ENCODE results near the gene TRIM6. TPM values are rescaled to one million over a fixed set of nuclear protein-coding genes. Genes with fewer than 3 reads are reported as not detected.

The TRIM6 gene
- total RNA-seq, 1 donor from 2014 or later, result 0.64 TPM

DNA sequence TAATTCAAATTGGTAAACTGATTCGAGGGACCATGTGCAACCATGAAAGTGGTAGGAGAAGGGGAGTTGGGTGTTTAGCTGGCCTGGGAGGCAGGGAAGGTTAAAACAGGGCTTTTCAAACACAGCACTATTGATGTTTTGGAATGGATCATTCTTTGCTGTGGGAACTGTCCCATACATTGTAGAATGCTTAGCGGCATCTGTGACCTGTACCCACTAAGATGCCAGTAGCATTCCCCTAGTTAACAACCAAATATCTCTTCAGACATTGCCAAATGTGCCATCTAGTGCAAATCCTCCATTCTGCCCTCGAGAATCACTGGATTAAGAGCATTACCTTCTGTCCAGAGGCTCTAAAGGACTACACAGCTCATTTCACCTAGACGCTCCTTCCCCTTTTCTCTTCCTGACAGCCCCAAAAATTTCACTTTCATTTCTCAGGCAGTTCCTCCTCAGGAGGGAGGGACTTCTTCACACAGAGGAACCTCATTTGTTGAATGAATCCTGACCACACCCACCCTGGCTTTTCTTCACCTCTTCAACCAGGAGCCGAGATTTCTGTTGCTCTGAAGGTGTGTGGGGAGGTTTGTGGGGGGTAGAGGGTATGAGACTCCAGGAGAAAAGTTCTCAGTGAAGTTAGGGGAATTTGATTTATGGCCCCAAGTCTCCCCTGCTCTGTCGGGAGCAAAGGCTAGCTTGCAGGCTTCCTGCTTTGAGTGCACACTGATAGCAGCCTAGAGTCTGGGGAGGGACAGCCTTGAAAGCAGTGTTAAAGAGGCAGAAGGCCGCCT lies 28.2 kb downstream of the TRIM6 start, which contains the start of gene TRIM34:
TSS of gene TRIM34 (plus strand) at position 513 of the 791 bp plus-strand sequence. CDS start 7,331 bp downstream, outside the sequence.
- no peak for DNase-seq
- Mint-ChIP-seq H3K4me1 (ENCODE audit: low read depth, unreplicated experiment) (no peaks in the 10 kb centered on the region), H3K9me3 (ENCODE audit: unreplicated experiment) (no peaks in the 10 kb centered on the region), H3K4me3 (ENCODE audit: unreplicated experiment) (no peak within 1 kb of the TSS), H3K36me3 (ENCODE audit: unreplicated experiment) (no peaks in the 10 kb centered on the region), H3K27ac (ENCODE audit: unreplicated experiment) (no peak within 1 kb of the TSS), H3K27me3 (ENCODE audit: unreplicated experiment) (no peaks in the 10 kb centered on the region)
- TF ChIP-seq, protein P1, sequence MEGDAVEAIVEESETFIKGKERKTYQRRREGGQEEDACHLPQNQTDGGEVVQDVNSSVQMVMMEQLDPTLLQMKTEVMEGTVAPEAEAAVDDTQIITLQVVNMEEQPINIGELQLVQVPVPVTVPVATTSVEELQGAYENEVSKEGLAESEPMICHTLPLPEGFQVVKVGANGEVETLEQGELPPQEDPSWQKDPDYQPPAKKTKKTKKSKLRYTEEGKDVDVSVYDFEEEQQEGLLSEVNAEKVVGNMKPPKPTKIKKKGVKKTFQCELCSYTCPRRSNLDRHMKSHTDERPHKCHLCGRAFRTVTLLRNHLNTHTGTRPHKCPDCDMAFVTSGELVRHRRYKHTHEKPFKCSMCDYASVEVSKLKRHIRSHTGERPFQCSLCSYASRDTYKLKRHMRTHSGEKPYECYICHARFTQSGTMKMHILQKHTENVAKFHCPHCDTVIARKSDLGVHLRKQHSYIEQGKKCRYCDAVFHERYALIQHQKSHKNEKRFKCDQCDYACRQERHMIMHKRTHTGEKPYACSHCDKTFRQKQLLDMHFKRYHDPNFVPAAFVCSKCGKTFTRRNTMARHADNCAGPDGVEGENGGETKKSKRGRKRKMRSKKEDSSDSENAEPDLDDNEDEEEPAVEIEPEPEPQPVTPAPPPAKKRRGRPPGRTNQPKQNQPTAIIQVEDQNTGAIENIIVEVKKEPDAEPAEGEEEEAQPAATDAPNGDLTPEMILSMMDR (IDR thresholded peaks at IDR 0.05; ENCODE audit: partially characterized antibody, unreplicated experiment), result no peak

DNA sequence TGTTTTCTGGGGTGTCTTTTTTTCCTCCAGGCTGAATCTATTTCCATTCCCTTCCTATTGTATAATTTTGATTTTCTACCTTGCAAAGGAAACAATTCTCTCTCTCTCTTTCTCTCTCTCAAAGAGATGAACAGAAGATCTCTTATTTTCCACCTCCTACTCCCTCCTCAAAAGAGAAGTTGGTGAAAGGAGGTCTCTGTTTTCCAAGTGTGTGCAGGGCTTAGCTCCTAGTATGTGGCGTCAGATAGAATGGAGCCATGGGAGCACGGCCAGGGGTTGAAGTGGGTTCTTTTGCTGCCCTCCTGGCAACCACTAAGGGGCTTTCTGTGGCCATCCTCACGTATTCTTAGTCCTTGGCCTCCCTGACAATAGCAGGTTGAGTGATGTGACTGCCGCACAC lies 28.8 kb downstream of the TRIM6 start:
- H3K4me3 Mint-ChIP-seq (ENCODE audit: unreplicated experiment), result no peak overlapping the region
- H3K27ac Mint-ChIP-seq (ENCODE audit: unreplicated experiment), result no peak overlapping the region
- no peak for DNase-seq
- H3K4me1 Mint-ChIP-seq (ENCODE audit: low read depth, unreplicated experiment), result no peaks in the 10 kb centered on the region
- no peaks in the 10 kb centered on the region for H3K9me3 Mint-ChIP-seq (ENCODE audit: unreplicated experiment)
- TF ChIP-seq, protein P1 (IDR thresholded peaks at IDR 0.05; ENCODE audit: partially characterized antibody, unreplicated experiment), result no peak
- H3K27me3 Mint-ChIP-seq (ENCODE audit: unreplicated experiment), result no peaks in the 10 kb centered on the region
- H3K36me3 Mint-ChIP-seq (ENCODE audit: unreplicated experiment), result no peaks in the 10 kb centered on the region

DNA sequence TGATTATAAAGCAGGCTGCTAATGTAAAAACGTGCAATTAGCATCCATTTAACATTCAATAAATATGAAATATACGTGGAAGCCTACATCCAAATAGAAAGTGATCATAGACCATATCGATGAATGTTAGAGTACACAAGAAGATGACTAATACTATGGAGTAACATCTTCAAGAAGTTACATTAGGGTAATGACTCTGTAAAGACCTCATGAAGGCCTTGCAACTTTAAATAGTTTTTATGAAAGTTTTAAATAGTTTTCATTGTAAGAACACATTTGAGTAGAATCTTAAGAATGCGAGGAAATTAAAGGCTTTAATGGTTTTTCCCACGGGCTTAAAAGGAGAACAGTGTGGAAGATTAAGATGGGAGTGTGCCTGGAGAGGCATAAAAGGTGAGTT lies 29.8 kb downstream of the TRIM6 start:
- Mint-ChIP-seq H3K36me3 (ENCODE audit: unreplicated experiment) (no peaks in the 10 kb centered on the region), H3K27me3 (ENCODE audit: unreplicated experiment) (no peaks in the 10 kb centered on the region), H3K4me3 (ENCODE audit: unreplicated experiment) (no peak overlapping the region), H3K27ac (ENCODE audit: unreplicated experiment) (no peak overlapping the region), H3K9me3 (ENCODE audit: unreplicated experiment) (no peaks in the 10 kb centered on the region), H3K4me1 (ENCODE audit: low read depth, unreplicated experiment) (no peaks in the 10 kb centered on the region)
- DNase-seq, result no peak
- TF ChIP-seq, protein P1 (IDR thresholded peaks at IDR 0.05; ENCODE audit: partially characterized antibody, unreplicated experiment), result no peak

DNA sequence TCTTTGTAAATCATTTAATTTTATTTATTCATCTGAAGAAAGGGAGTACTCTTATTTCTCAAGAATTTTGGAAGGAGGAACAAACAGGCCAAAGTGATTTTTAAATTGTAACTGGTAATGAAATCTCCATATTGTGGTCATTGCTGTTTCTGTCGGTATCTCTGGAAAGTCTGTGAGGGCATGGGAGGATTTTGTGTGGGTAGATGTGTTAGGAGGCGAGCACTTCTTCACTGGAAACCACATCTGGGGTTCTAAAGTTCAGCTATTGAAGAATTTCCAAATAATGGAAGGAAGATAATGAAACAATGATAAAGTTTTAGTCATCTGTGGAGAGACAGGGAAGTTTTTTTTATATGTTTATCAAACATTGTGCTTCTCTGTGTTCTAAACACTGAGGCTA lies 35.0 kb downstream of the TRIM6 start:
- no peaks in the 10 kb centered on the region for H3K36me3 Mint-ChIP-seq (ENCODE audit: unreplicated experiment)
- no peak for DNase-seq
- H3K9me3 Mint-ChIP-seq (ENCODE audit: unreplicated experiment), result no peaks in the 10 kb centered on the region
- no peak overlapping the region for H3K27ac Mint-ChIP-seq (ENCODE audit: unreplicated experiment)
- TF ChIP-seq, protein P1 (IDR thresholded peaks at IDR 0.05; ENCODE audit: partially characterized antibody, unreplicated experiment), result no peak
- no peaks in the 10 kb centered on the region for H3K27me3 Mint-ChIP-seq (ENCODE audit: unreplicated experiment)
- H3K4me1 Mint-ChIP-seq (ENCODE audit: low read depth, unreplicated experiment), result no peaks in the 10 kb centered on the region
- H3K4me3 Mint-ChIP-seq (ENCODE audit: unreplicated experiment), result no peak overlapping the region

DNA sequence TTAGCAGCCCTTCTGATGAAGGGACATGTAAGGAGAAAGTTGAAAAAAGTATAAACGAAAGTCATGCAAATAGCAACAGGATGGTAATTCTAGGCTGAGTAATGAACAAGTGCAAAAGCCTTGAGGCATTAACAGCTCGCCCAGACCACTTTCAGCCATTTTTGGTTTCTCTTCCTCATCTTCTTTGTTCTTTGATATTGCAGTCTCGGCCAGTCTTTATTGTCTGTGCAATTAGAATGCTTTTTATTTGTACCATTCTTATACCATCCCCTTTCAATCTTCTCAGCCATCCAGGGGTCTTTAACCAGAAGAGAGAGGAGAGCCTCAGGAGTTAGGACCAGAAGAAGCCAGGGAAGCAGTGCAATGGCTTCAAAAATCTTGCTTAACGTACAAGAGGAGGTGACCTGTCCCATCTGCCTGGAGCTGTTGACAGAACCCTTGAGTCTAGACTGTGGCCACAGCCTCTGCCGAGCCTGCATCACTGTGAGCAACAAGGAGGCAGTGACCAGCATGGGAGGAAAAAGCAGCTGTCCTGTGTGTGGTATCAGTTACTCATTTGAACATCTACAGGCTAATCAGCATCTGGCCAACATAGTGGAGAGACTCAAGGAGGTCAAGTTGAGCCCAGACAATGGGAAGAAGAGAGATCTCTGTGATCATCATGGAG lies 35.7 kb downstream of the TRIM6 start:
- no peaks in the 10 kb centered on the region for H3K9me3 Mint-ChIP-seq (ENCODE audit: unreplicated experiment)
- H3K27ac Mint-ChIP-seq (ENCODE audit: unreplicated experiment), result no peak overlapping the region
- H3K36me3 Mint-ChIP-seq (ENCODE audit: unreplicated experiment), result no peaks in the 10 kb centered on the region
- H3K27me3 Mint-ChIP-seq (ENCODE audit: unreplicated experiment), result no peaks in the 10 kb centered on the region
- TF ChIP-seq, protein P1 (IDR thresholded peaks at IDR 0.05; ENCODE audit: partially characterized antibody, unreplicated experiment), result no peak
- DNase-seq, result no peak
- H3K4me3 Mint-ChIP-seq (ENCODE audit: unreplicated experiment), result no peak overlapping the region
- no peaks in the 10 kb centered on the region for H3K4me1 Mint-ChIP-seq (ENCODE audit: low read depth, unreplicated experiment)

Measured in glutamatergic neuron (in vitro differentiated cells).